Epithelial cell of esophagus (primary cell): ENCODE measurements around the gene PTPRK.

Experiments
- DNase-seq: peaks from one replicate; pipeline ENCODE4 v3.0.0; 2010; ENCODE audit warnings: low read depth
- H3K4me3 ChIP-seq: 2 replicates; pipeline ENCODE4 v1.5.1; 2011; ENCODE audit warnings: mild to moderate bottlenecking, low read length, control low read depth
- TF ChIP-seq, protein P1 (sequence below): IDR thresholded peaks from 2 replicates; pipeline ENCODE4 v1.5.1; 2011; ENCODE audit warnings: low read depth, mild to moderate bottlenecking, low read length, control low read depth, inconsistent platforms; ENCODE audit not compliant: insufficient read depth; ENCODE audit errors: missing control alignments

PTPRK gene

GRCh38 chr6:128380891-128381290 is 139.5 kb downstream of the PTPRK start:
- no peak for DNase-seq
- TF ChIP-seq, protein P1, sequence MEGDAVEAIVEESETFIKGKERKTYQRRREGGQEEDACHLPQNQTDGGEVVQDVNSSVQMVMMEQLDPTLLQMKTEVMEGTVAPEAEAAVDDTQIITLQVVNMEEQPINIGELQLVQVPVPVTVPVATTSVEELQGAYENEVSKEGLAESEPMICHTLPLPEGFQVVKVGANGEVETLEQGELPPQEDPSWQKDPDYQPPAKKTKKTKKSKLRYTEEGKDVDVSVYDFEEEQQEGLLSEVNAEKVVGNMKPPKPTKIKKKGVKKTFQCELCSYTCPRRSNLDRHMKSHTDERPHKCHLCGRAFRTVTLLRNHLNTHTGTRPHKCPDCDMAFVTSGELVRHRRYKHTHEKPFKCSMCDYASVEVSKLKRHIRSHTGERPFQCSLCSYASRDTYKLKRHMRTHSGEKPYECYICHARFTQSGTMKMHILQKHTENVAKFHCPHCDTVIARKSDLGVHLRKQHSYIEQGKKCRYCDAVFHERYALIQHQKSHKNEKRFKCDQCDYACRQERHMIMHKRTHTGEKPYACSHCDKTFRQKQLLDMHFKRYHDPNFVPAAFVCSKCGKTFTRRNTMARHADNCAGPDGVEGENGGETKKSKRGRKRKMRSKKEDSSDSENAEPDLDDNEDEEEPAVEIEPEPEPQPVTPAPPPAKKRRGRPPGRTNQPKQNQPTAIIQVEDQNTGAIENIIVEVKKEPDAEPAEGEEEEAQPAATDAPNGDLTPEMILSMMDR, result no peak
- no peak overlapping the region for H3K4me3 ChIP-seq

GRCh38 chr6:128379577-128379976 is 140.8 kb downstream of the PTPRK start:
- DNase-seq, result no peak
- H3K4me3 ChIP-seq, result no peak overlapping the region
- TF ChIP-seq, protein P1, result no peak

DNA sequence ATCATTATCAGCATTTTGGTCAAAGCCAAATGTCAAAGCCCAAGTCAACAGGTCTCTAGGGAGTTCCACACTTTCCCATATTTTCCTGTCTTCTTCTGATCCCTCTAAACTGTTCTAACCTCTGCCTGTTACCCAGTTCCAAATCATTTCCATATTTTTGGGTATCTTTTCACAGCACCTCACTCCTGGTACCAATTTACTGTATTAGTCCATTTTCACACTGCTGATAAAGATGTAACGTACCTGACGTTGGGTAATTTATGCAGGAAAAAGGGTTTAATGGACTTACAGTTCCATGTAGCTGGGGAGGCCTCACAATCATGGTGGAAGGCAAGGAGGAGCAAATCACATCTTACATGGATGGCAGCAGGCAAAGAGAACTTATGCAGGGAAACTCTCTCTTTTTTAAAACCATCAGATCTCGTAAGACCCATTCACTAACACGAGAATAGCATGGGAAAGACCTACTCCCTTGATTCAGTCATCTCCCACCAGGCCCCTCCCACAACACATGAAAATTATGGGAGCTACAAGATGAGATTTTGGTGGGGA is 143.4 kb downstream of the PTPRK start:
- no peak for DNase-seq
- no peak overlapping the region for H3K4me3 ChIP-seq
- TF ChIP-seq, protein P1, result no peak

DNA sequence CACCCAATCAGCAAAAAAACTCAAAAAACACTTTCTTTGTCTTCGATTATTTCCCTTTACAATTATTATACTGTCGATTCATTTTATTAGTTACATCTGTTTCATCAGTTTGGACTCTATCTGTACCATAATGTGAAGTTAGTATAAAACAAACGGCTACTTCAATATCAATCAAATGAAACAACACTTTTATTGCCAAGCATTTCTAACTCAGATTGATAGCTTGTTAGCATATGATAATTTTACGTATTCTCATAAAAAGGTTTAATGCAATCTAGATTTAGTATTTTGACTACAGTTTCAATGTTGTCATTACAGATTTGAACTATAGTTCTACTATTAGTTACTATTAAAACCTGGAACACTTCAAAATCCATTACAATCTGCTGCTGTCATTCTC is 149.3 kb downstream of the PTPRK start:
- DNase-seq, result no peak
- no peak overlapping the region for H3K4me3 ChIP-seq
- TF ChIP-seq, protein P1, result no peak

DNA sequence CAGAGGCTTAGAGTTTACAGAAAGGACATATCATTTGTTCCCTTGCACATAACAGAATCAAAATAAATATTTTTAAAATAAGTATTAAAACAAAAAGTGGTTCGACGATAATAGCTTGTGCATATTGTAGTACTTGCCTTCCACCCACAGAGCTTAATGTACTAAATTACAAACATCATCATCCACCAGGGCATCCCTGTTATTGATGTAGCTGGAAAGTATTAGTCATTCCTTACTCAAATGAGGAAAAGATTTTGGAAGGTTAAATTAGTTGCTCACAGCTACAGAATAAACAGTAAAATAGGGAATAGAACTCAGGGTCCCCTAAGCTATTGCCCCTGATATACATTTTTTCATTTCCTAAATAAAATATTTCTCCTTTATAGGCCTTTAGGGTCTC is 150.3 kb downstream of the PTPRK start:
- H3K4me3 ChIP-seq, result no peak overlapping the region
- DNase-seq, result peak; percentile 52
- TF ChIP-seq, protein P1, result no peak

GRCh38 chr6:128368213-128368944 is 152.0 kb downstream of the PTPRK start:
- TF ChIP-seq, protein P1, result no peak
- H3K4me3 ChIP-seq, result no peak overlapping the region
- no peak for DNase-seq

DNA sequence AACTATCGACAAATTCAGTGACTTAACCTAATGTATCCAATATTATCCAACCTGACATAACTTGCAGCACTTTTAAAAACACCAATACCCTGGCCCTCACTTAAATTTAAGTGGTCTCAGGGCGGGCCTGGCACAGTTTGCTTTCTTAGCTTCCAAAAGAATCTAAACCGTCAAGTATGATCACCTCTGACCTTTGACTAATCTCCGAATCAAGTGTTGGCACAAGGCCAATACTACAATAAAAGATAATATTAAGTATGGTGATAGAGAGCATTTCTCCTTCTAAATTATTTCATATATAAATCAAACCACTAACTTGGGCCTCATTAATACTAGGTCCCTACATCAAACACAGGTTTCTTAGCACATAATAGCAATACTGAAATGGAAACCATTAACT is 153.0 kb downstream of the PTPRK start:
- H3K4me3 ChIP-seq, result no peak overlapping the region
- TF ChIP-seq, protein P1, result no peak
- peak; percentile 29 for DNase-seq
